ENCODE results near the gene ARHGAP35.
"Not testable (repeated sequence)": the region's sequence is repeated elsewhere in the genome, so short reads cannot be mapped to it uniquely, and the experiment has no call there.

ARHGAP35 gene

GRCh38 chr19:46844067-46844489 lies 16.7 kb upstream of the ARHGAP35 start:
- DNase-seq (ENCODE audit: low read depth), result no peak

GRCh38 chr19:46845959-46846459 lies 14.8 kb upstream of the ARHGAP35 start:
- DNase-seq (ENCODE audit: low read depth), result no peak

- DNase-seq (ENCODE audit: low read depth), result no peak
Observed at GRCh38 chr19:46847528-46847927, 13.3 kb upstream of the ARHGAP35 start.

GRCh38 chr19:46848389-46848788 lies 12.4 kb upstream of the ARHGAP35 start:
- DNase-seq (ENCODE audit: low read depth), result no peak

- DNase-seq (ENCODE audit: low read depth), result no peak
Observed at GRCh38 chr19:46849610-46850009, 11.2 kb upstream of the ARHGAP35 start.

- peak; percentile 97 for DNase-seq (ENCODE audit: low read depth)
Observed at GRCh38 chr19:46850228-46851203, 10.3 kb upstream of the ARHGAP35 start, which contains the start of gene AP2S1. Gene AP2S1 (minus strand): TSS chr19:46850846. CDS start chr19:46850766, 80 bp downstream.

- DNase-seq (ENCODE audit: low read depth), result no peak
Observed at GRCh38 chr19:46852830-46853229, 8.0 kb upstream of the ARHGAP35 start.

- not testable (repeated sequence) for DNase-seq (ENCODE audit: low read depth)
Observed at GRCh38 chr19:46854698-46855097, 6.1 kb upstream of the ARHGAP35 start.

GRCh38 chr19:46856062-46857022 lies 4.5 kb upstream of the ARHGAP35 start:
- DNase-seq (ENCODE audit: low read depth), result peak; percentile 77

GRCh38 chr19:46859637-46860124 lies 1.1 kb upstream of the ARHGAP35 start:
- DNase-seq (ENCODE audit: low read depth), result peak; percentile 56

GRCh38 chr19:46860125-46860845 lies 512 bp upstream of the ARHGAP35 start:
- DNase-seq (ENCODE audit: low read depth), result peak; percentile 98

GRCh38 chr19:46861691-46862502 lies 1.1 kb downstream of the ARHGAP35 start:
- DNase-seq (ENCODE audit: low read depth), result no peak

GRCh38 chr19:46862503-46862834 lies 1.7 kb downstream of the ARHGAP35 start:
- DNase-seq (ENCODE audit: low read depth), result no peak

GRCh38 chr19:46862974-46863632 lies 2.3 kb downstream of the ARHGAP35 start:
- no peak for DNase-seq (ENCODE audit: low read depth)

- no peak for DNase-seq (ENCODE audit: low read depth)
Observed at GRCh38 chr19:46863818-46864629, 3.2 kb downstream of the ARHGAP35 start.

GRCh38 chr19:46866407-46867136 lies 5.8 kb downstream of the ARHGAP35 start:
- no peak for DNase-seq (ENCODE audit: low read depth)

GRCh38 chr19:46867170-46867569 lies 6.4 kb downstream of the ARHGAP35 start:
- no peak for DNase-seq (ENCODE audit: low read depth)

GRCh38 chr19:46868025-46868802 lies 7.4 kb downstream of the ARHGAP35 start:
- DNase-seq (ENCODE audit: low read depth), result no peak
